DND-41 (cell line): ENCODE measurements around the gene C12orf75.
"Not testable (repeated sequence)": the region's sequence is repeated elsewhere in the genome, so short reads cannot be mapped to it uniquely, and the experiment has no call there.

Experiments used
- ATAC-seq: fragments of 200-7000 bp; cut with Tn5 transposase; 3 replicates; pipeline ENCODE4 v1.9.1; 2021; ENCODE audit warnings: low read depth; ENCODE audit not compliant: insufficient read depth
- DNase-seq: peaks from one replicate; pipeline ENCODE4 v3.0.0-alpha.2; 2020
- H2AFZ ChIP-seq: 2 replicates; pipeline ENCODE4 v1.6.0; 2012; ENCODE audit warnings: low read depth, low read length
- H3K27ac ChIP-seq: 2 replicates; pipeline ENCODE4 v1.5.1; 2012; ENCODE audit warnings: low read length, inconsistent platforms
- H3K27me3 ChIP-seq: fragments of 200-600 bp; sonication (generic); 2 replicates; pipeline ENCODE4 v1.6.0; 2012; ENCODE audit warnings: low read length, mild to moderate bottlenecking, inconsistent platforms; ENCODE audit not compliant: insufficient read depth, poor library complexity
- H3K36me3 ChIP-seq: 2 replicates; pipeline ENCODE4 v1.5.1; 2012; ENCODE audit warnings: low read length, inconsistent platforms; ENCODE audit not compliant: insufficient read depth
- H3K4me1 ChIP-seq: 2 replicates; pipeline ENCODE4 v1.5.1; 2012; ENCODE audit warnings: mild to moderate bottlenecking, low read length; ENCODE audit not compliant: insufficient read depth
- H3K4me2 ChIP-seq: 2 replicates; pipeline ENCODE4 v1.6.0; 2012; ENCODE audit warnings: mild to moderate bottlenecking, moderate library complexity, low read length, inconsistent platforms; ENCODE audit not compliant: insufficient read depth
- H3K4me3 ChIP-seq, 2 experiments: fragments of 200-600 bp in 1 of 2; shearing (Covaris generic) in 1 of 2; 2 replicates each; pipeline ENCODE4 v1.5.1; 2012 to 2016; ENCODE audit warnings: inconsistent platforms in 2 of 2, low read length in 2 of 2, mild to moderate bottlenecking in 2 of 2, low read depth in 1 of 2, moderate library complexity in 1 of 2
- H3K79me2 ChIP-seq: 2 replicates; pipeline ENCODE4 v1.6.0; 2012; ENCODE audit warnings: low read length, inconsistent platforms; ENCODE audit not compliant: insufficient read depth
- H3K9ac ChIP-seq: 2 replicates; pipeline ENCODE4 v1.6.0; 2012; ENCODE audit warnings: low read depth, mild to moderate bottlenecking, inconsistent platforms, low read length, moderate library complexity
- H3K9me3 ChIP-seq: 2 replicates; pipeline ENCODE4 v1.5.1; 2012; ENCODE audit warnings: low read length, moderate library complexity, mild to moderate bottlenecking, inconsistent platforms; ENCODE audit not compliant: insufficient read depth, severe bottlenecking
- H4K20me1 ChIP-seq: 2 replicates; pipeline ENCODE4 v1.6.0; 2012; ENCODE audit warnings: low read length; ENCODE audit not compliant: insufficient read depth
- CTCF ChIP-seq: IDR thresholded peaks from 2 replicates; pipeline ENCODE4 v1.5.1; 2012; ENCODE audit warnings: borderline replicate concordance, low read length, moderate library complexity, mild to moderate bottlenecking; ENCODE audit not compliant: poor library complexity, severe bottlenecking; ENCODE audit errors: extremely low read depth
- EZH2 ChIP-seq: IDR thresholded peaks from 3 replicates; pipeline ENCODE4 v1.6.1; 2012; ENCODE audit warnings: borderline replicate concordance, low read depth, mild to moderate bottlenecking, moderate library complexity, low read length, inconsistent platforms; ENCODE audit not compliant: severe bottlenecking

C12orf75 gene

GRCh38 chr12:105336411-105336810 is 5.9 kb downstream of the C12orf75 start:
- ATAC-seq = peak; percentile 52
- peak overlapping the region; percentile 34; the same call in 1 of the 2 replicates for H3K4me2 ChIP-seq
- H3K4me1 ChIP-seq = peaks cover 63% of the 10 kb centered on the region

GRCh38 chr12:105337391-105337790 is 6.9 kb downstream of the C12orf75 start:
- Histone ChIP-seq H3K4me2 (no peak overlapping the region), H3K27ac (peak overlapping the region; percentile 58), H3K27me3 (no peaks in the 10 kb centered on the region), H3K36me3 (peaks cover 49% of the 10 kb centered on the region), H3K4me1 (peaks cover 53% of the 10 kb centered on the region), H3K79me2 (peaks cover 100% of the 10 kb centered on the region), H3K9ac (no peak overlapping the region), H3K9me3 (peaks cover 12% of the 10 kb centered on the region), H4K20me1 (peaks cover 20% of the 10 kb centered on the region; the same call in 1 of the 2 replicates), H3K4me3 (no peak overlapping the region), H2AFZ (no peak overlapping the region)
- DNase-seq (no peak), ATAC-seq (peak; percentile 36)
- no peak for TF ChIP-seq CTCF
- no peak for TF ChIP-seq EZH2

More at GRCh38 chr12:105336411-105336810, 5.9 kb downstream of the C12orf75 start:
- H4K20me1 ChIP-seq = peaks cover 20% of the 10 kb centered on the region; the same call in 1 of the 2 replicates
- peak overlapping the region; percentile 58 for H3K27ac ChIP-seq
- no peak overlapping the region; a peak in 1 of 4 replicates for H3K4me3 ChIP-seq
- no peaks in the 10 kb centered on the region for H3K27me3 ChIP-seq
- H3K9ac ChIP-seq = no peak overlapping the region
- H3K9me3 ChIP-seq = peaks cover 12% of the 10 kb centered on the region
- H2AFZ ChIP-seq = no peak overlapping the region
- TF ChIP-seq CTCF (no peak), EZH2 (no peak)
- H3K36me3 ChIP-seq = peaks cover 42% of the 10 kb centered on the region
- H3K79me2 ChIP-seq = peaks cover 100% of the 10 kb centered on the region
- DNase-seq = peak; percentile 55

DNA sequence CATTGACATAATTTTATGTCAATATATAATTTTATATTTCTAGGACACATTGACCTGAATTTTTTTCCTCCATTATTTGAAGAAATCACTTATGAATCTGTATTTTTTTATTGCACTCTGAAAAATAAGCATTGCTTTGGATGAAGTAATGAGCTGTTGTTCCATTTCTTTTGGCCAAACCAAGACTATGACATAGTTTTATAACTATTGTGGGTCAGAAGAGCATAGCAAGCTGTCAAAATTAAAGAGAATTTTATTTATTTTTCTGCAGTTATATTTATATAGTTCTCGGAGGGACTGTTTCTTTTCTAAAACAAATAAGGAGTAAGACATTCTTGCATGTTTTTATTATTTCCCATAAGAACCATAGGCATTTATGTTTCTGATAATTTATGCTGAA is 8.5 kb downstream of the C12orf75 start:
- Histone ChIP-seq H4K20me1 (peaks cover 20% of the 10 kb centered on the region; the same call in 1 of the 2 replicates), H3K9me3 (peaks cover 12% of the 10 kb centered on the region), H3K4me2 (no peak overlapping the region), H3K4me3 (no peak overlapping the region), H3K9ac (no peak overlapping the region), H3K36me3 (peaks cover 52% of the 10 kb centered on the region), H3K27ac (no peak overlapping the region), H3K27me3 (no peaks in the 10 kb centered on the region), H3K79me2 (peaks cover 100% of the 10 kb centered on the region), H3K4me1 (peaks cover 41% of the 10 kb centered on the region), H2AFZ (no peak overlapping the region)
- ATAC-seq = no peak
- TF ChIP-seq EZH2 (no peak), CTCF (no peak)
- DNase-seq = no peak

GRCh38 chr12:105341010-105341409 is 10.5 kb downstream of the C12orf75 start:
- ATAC-seq (no peak), DNase-seq (no peak)
- H3K36me3 ChIP-seq = peaks cover 46% of the 10 kb centered on the region
- no peak overlapping the region for H3K4me3 ChIP-seq
- no peak overlapping the region for H3K27ac ChIP-seq
- no peak overlapping the region for H3K9ac ChIP-seq
- no peak overlapping the region for H3K4me2 ChIP-seq
- peaks cover 98% of the 10 kb centered on the region for H3K79me2 ChIP-seq
- peaks cover 15% of the 10 kb centered on the region; the same call in 1 of the 2 replicates for H4K20me1 ChIP-seq
- H2AFZ ChIP-seq = no peak overlapping the region
- no peaks in the 10 kb centered on the region for H3K27me3 ChIP-seq
- peaks cover 25% of the 10 kb centered on the region for H3K4me1 ChIP-seq
- H3K9me3 ChIP-seq = peaks cover 12% of the 10 kb centered on the region
- no peak for TF ChIP-seq EZH2
- no peak for TF ChIP-seq CTCF

GRCh38 chr12:105341620-105342019 is 11.1 kb downstream of the C12orf75 start:
- H3K27me3 ChIP-seq = not testable (repeated sequence)

More at GRCh38 chr12:105341620-105342019, 11.1 kb downstream of the C12orf75 start:
- ATAC-seq, DNase-seq, H3K4me3 ChIP-seq, H4K20me1 ChIP-seq, H3K4me2 ChIP-seq, H3K9ac ChIP-seq, H2AFZ ChIP-seq: not testable (repeated sequence)
- peaks cover 19% of the 10 kb centered on the region for H3K4me1 ChIP-seq
- H3K36me3 ChIP-seq = peaks cover 41% of the 10 kb centered on the region
- H3K27ac ChIP-seq = peak overlapping the region; percentile 6; the same call in 1 of the 2 replicates
- peaks cover 12% of the 10 kb centered on the region for H3K9me3 ChIP-seq
- peaks cover 98% of the 10 kb centered on the region for H3K79me2 ChIP-seq
